Activated naive CD8-positive, alpha-beta T cell treated with anti-CD3 and anti-CD28 coated beads, Interleukin-2, amount 10 ng/mL, durations not matched to agents 7 days and 5 days (primary cell): Measurements from ENCODE around the gene MTHFS. TPM values are rescaled to one million over a fixed set of nuclear protein-coding genes. Genes with fewer than 3 reads are reported as not detected.

Experiments used
- ATAC-seq: fragments of 150-1000 bp; cut with Tn5 transposase; one replicate; pipeline ENCODE4 v1.10.0; 2021; ENCODE audit warnings: low read depth, moderate library complexity
- POLR2A ChIA-PET: fragments of 350-600 bp; sonication (Branson Sonifier 250); formaldehyde crosslinking; loops from one replicate; lab custom pipeline; 2021; ENCODE audit warnings: antibody characterized with exemption; lab: Charles Lee
- DNase-seq: peaks from one replicate; pipeline ENCODE4 v3.0.0; 2021
- H3K27ac Mint-ChIP-seq: one replicate; pipeline ENCODE4 v1.8.0; 2022; ENCODE audit warnings: mild to moderate bottlenecking, mixed read lengths
- H3K27me3 Mint-ChIP-seq: one replicate; pipeline ENCODE4 v1.8.0; 2022; ENCODE audit warnings: mild to moderate bottlenecking, moderate library complexity, mixed read lengths
- H3K36me3 Mint-ChIP-seq: one replicate; pipeline ENCODE4 v1.8.0; 2021; ENCODE audit warnings: mild to moderate bottlenecking, mixed read lengths
- H3K4me1 Mint-ChIP-seq: one replicate; pipeline ENCODE4 v1.8.0; 2021; ENCODE audit warnings: mixed read lengths
- H3K4me3 Mint-ChIP-seq: one replicate; pipeline ENCODE4 v1.8.0; 2022; ENCODE audit warnings: mild to moderate bottlenecking, moderate library complexity, mixed read lengths
- H3K9me3 Mint-ChIP-seq: one replicate; pipeline ENCODE4 v1.8.0; 2021; ENCODE audit warnings: mixed read lengths
- total RNA-seq, 2 experiments: library from RNA; stranded (reverse); gene quantifications; one replicate each; pipeline ENCODE4 v1.2.3, GENCODE V29; 2021

The MTHFS gene
- total RNA-seq, 2 experiments from 2014 or later: 31.5 to 32.0 TPM

- POLR2A ChIA-PET: no interaction called here
- Mint-ChIP-seq H3K36me3 (peaks cover 82% of the 10 kb centered on the region), H3K27ac (no peak overlapping the region), H3K4me3 (no peak overlapping the region), H3K27me3 (no peaks in the 10 kb centered on the region), H3K9me3 (peaks cover 9% of the 10 kb centered on the region), H3K4me1 (peaks cover 8% of the 10 kb centered on the region)
- ATAC-seq (no peak), DNase-seq (no peak)
These were observed 13.1 kb downstream of the MTHFS start for GRCh38 chr15:79883579-79884203.

- Mint-ChIP-seq H3K4me3 (no peak overlapping the region), H3K27me3 (no peaks in the 10 kb centered on the region), H3K4me1 (peaks cover 6% of the 10 kb centered on the region), H3K9me3 (peaks cover 16% of the 10 kb centered on the region), H3K27ac (no peak overlapping the region), H3K36me3 (peaks cover 90% of the 10 kb centered on the region)
- POLR2A ChIA-PET: no interaction called here
- ATAC-seq (no peak), DNase-seq (no peak)
These were observed 15.1 kb downstream of the MTHFS start for GRCh38 chr15:79881668-79882067.

- ATAC-seq: no peak
- Mint-ChIP-seq H3K27ac (no peak overlapping the region), H3K36me3 (peaks cover 91% of the 10 kb centered on the region), H3K27me3 (no peaks in the 10 kb centered on the region), H3K9me3 (peaks cover 16% of the 10 kb centered on the region), H3K4me3 (no peak overlapping the region), H3K4me1 (peaks cover 6% of the 10 kb centered on the region)
- DNase-seq: no peak
- POLR2A ChIA-PET: no interaction called here
These were observed 15.6 kb downstream of the MTHFS start for GRCh38 chr15:79881254-79881653.

- Mint-ChIP-seq H3K4me3 (no peak overlapping the region), H3K27ac (no peak overlapping the region), H3K27me3 (no peaks in the 10 kb centered on the region), H3K4me1 (peaks cover 7% of the 10 kb centered on the region), H3K36me3 (peaks cover 92% of the 10 kb centered on the region), H3K9me3 (peaks cover 25% of the 10 kb centered on the region)
- POLR2A ChIA-PET: interaction anchor here (2.1 kb wide), 1 partner anchor 18 kb away, joined by 9 read pairs; the partner anchor contains the start of gene MTHFS
- ATAC-seq (no peak), DNase-seq (no peak)
These were observed 18.6 kb downstream of the MTHFS start for GRCh38 chr15:79878078-79878705.

DNA sequence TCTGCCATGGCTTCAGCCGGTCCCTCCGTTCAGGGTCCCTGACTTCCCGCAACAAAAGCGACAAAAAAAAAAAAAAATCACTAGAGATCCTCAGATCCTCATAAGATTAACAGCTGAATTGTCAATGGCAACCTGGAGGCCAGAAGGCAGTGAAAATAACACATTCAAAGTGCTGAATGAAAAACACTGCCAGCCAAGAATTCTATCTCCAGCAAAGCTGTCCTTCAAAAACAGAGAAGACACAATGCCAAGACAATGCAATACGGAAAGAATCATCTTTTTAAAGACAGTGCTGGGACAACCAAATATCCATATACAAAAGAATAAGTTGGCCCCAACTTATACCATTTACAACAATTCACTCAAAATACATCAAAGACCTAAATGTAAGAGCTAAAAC is 21.6 kb downstream of the MTHFS start:
- POLR2A ChIA-PET: interaction anchor here (1.0 kb wide), 1 partner anchor 9 kb away, joined by 3 read pairs; no protein-coding TSS in a partner anchor
- H3K27ac Mint-ChIP-seq: no peak overlapping the region
- H3K36me3 Mint-ChIP-seq: peaks cover 88% of the 10 kb centered on the region
- H3K27me3 Mint-ChIP-seq: no peaks in the 10 kb centered on the region
- ATAC-seq (no peak), DNase-seq (no peak)
- H3K4me1 Mint-ChIP-seq: peaks cover 14% of the 10 kb centered on the region
- H3K4me3 Mint-ChIP-seq: no peak overlapping the region
- H3K9me3 Mint-ChIP-seq: peaks cover 24% of the 10 kb centered on the region

DNA sequence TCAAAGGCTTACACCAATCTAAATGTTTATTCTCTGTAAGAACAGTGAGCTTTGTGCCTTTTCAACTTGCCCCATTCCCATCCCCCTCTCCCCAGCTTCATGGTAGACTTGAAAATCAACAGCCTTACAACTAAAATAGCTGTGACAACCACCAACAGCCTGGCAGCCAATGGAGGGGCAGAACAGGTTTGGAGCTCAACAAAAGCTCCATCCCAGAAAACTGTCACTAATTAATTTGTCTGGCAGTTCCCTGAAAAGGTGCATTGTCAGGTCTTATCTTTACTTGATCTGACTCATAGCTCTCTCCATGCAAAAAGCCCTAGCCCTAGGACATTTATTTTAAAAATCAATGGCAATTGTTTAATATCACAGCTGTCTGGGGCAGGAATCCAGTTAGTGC is 22.6 kb downstream of the MTHFS start:
- Mint-ChIP-seq H3K36me3 (peaks cover 83% of the 10 kb centered on the region), H3K9me3 (peaks cover 18% of the 10 kb centered on the region), H3K27me3 (no peaks in the 10 kb centered on the region), H3K4me3 (no peak overlapping the region), H3K4me1 (peaks cover 14% of the 10 kb centered on the region), H3K27ac (no peak overlapping the region)
- ATAC-seq (no peak), DNase-seq (no peak)
- POLR2A ChIA-PET: interaction anchor here (2.9 kb wide), 1 partner anchor 49 kb away, joined by 15 read pairs; no protein-coding TSS in a partner anchor

DNA sequence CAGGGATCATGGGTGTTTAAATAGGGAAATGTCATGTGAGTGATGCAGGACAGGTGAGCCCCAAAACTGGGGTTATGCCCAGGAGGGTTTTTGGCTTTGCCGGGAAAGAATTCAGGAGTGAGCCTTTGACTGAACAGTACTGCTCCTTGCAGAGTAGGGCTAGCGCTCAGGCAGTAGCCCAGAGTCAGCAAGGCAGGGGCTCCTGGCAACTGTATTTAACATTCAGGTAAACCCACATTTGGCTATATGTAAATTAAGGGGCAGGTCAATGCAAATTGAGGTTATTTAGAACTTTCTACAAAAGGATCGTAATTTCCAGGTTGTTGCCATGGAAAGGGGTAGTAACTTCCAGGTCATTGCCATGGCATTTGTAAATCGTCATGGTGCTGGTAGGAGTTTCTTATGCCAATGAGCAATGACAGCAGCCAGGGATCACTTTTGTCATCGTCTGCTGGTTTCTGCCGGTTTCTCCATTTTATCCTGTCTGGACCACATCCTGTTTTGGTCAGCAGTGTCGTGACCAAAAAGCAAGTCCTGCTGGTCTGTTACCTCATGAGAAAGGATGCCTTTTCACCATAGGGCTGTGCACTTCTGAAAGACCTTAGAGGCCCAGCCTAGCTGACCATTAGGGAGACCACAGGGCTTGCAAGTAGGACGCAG is 24.3 kb downstream of the MTHFS start:
- H3K4me1 Mint-ChIP-seq: peaks cover 15% of the 10 kb centered on the region

DNA sequence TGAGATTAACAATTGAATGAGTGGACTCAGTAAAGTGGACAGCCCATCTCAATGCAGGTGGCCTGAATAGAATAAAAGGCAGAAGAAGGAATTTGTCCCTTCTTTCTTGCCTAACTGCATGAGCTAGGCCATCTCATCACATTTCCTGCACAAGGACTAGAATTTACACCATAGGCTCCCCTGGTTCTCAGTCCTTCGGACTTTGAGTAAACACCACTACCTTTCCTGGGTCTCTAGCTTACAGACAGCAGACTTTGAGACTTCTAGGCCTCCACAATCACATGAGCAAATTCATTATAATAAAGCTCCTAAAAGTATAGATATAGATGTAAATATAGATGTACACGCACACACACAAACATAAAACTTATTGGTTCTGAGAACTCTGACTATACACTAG is 28.3 kb downstream of the MTHFS start:
- peaks cover 15% of the 10 kb centered on the region for H3K4me1 Mint-ChIP-seq
- no peak overlapping the region for H3K4me3 Mint-ChIP-seq
- H3K27ac Mint-ChIP-seq: no peak overlapping the region
- POLR2A ChIA-PET: no interaction called here
- ATAC-seq (no peak), DNase-seq (no peak)
- H3K27me3 Mint-ChIP-seq: no peaks in the 10 kb centered on the region
- peaks cover 2% of the 10 kb centered on the region for H3K9me3 Mint-ChIP-seq
- peaks cover 54% of the 10 kb centered on the region for H3K36me3 Mint-ChIP-seq

More for the DNA sequence above, 24.3 kb downstream of the MTHFS start:
- Mint-ChIP-seq H3K4me3 (no peak overlapping the region), H3K27ac (peak overlapping the region; percentile 38), H3K9me3 (peaks cover 12% of the 10 kb centered on the region), H3K36me3 (peaks cover 73% of the 10 kb centered on the region), H3K27me3 (no peaks in the 10 kb centered on the region)
- DNase-seq (no peak), ATAC-seq (peak; percentile 60)
- POLR2A ChIA-PET: interaction anchor here (2.9 kb wide), 1 partner anchor 50 kb away, joined by 15 read pairs; no protein-coding TSS in a partner anchor

- Mint-ChIP-seq H3K27ac (no peak overlapping the region), H3K27me3 (no peaks in the 10 kb centered on the region), H3K9me3 (no peaks in the 10 kb centered on the region), H3K4me1 (peaks cover 5% of the 10 kb centered on the region), H3K36me3 (peaks cover 46% of the 10 kb centered on the region), H3K4me3 (no peak overlapping the region)
- DNase-seq (no peak), ATAC-seq (no peak)
- POLR2A ChIA-PET: interaction anchor here (0.7 to 1.4 kb wide), 2 partner anchors 32 to 124 kb away, joined by 4 to 7 read pairs; no protein-coding TSS in a partner anchor
These were observed 32.9 kb downstream of the MTHFS start for GRCh38 chr15:79863886-79864285.

GRCh38 chr15:79862191-79862590 is 34.6 kb downstream of the MTHFS start:
- Mint-ChIP-seq H3K27me3 (no peaks in the 10 kb centered on the region), H3K4me3 (no peak overlapping the region), H3K27ac (no peak overlapping the region), H3K36me3 (peaks cover 38% of the 10 kb centered on the region), H3K9me3 (no peaks in the 10 kb centered on the region), H3K4me1 (peaks cover 4% of the 10 kb centered on the region)
- ATAC-seq (no peak), DNase-seq (no peak)
- POLR2A ChIA-PET: no interaction called here

GRCh38 chr15:79860661-79861060 is 36.2 kb downstream of the MTHFS start:
- H3K4me3 Mint-ChIP-seq: no peak overlapping the region
- H3K9me3 Mint-ChIP-seq: no peaks in the 10 kb centered on the region
- no peaks in the 10 kb centered on the region for H3K27me3 Mint-ChIP-seq
- POLR2A ChIA-PET: no interaction called here
- ATAC-seq: no peak
- H3K27ac Mint-ChIP-seq: no peak overlapping the region
- H3K36me3 Mint-ChIP-seq: peaks cover 34% of the 10 kb centered on the region
- no peak for DNase-seq
- peaks cover 7% of the 10 kb centered on the region for H3K4me1 Mint-ChIP-seq

- Mint-ChIP-seq H3K9me3 (no peaks in the 10 kb centered on the region), H3K4me1 (peaks cover 11% of the 10 kb centered on the region), H3K4me3 (no peak overlapping the region), H3K27ac (no peak overlapping the region), H3K36me3 (peaks cover 29% of the 10 kb centered on the region), H3K27me3 (no peaks in the 10 kb centered on the region)
- no peak for DNase-seq
- no peak for ATAC-seq
- POLR2A ChIA-PET: no interaction called here
These were observed 38.3 kb downstream of the MTHFS start for GRCh38 chr15:79858469-79858868.

- Mint-ChIP-seq H3K36me3 (peaks cover 8% of the 10 kb centered on the region), H3K4me3 (no peak overlapping the region), H3K4me1 (peaks cover 12% of the 10 kb centered on the region), H3K9me3 (no peaks in the 10 kb centered on the region), H3K27ac (no peak overlapping the region), H3K27me3 (no peaks in the 10 kb centered on the region)
- DNase-seq: peak; percentile 46
- POLR2A ChIA-PET: interaction anchor here (1.2 kb wide), 2 partner anchors 44 to 70 kb away, joined by 3 to 5 read pairs; no protein-coding TSS in a partner anchor
- peak; percentile 93 for ATAC-seq
These were observed 43.1 kb downstream of the MTHFS start for GRCh38 chr15:79853492-79854328.
